ENCODE data around the gene SHLD1.
A peak's percentile ranks its signal among the peaks of the same experiment; 100 is the strongest.

The SHLD1 gene

GRCh38 chr20:5809495-5809894, 59.3 kb downstream of the SHLD1 start:
- no peak for TF ChIP-seq Cebpa-rat (IDR thresholded peaks at IDR 0.05)
- Histone ChIP-seq H3K36me3 (peaks cover 14% of the 10 kb centered on the region), H3K27me3 (no peaks in the 10 kb centered on the region), H3K27ac (no peak overlapping the region), H4K20me1 (no peaks in the 10 kb centered on the region), H3K4me2 (no peak overlapping the region), H3K4me3 (no peak overlapping the region), H3K4me1 (peaks cover 61% of the 10 kb centered on the region), H3K9me3 (no peaks in the 10 kb centered on the region), H3K9ac (no peak overlapping the region)

GRCh38 chr20:5810800-5811422, 60.7 kb downstream of the SHLD1 start:
- Histone ChIP-seq H3K36me3 (peaks cover 14% of the 10 kb centered on the region), H3K4me3 (no peak overlapping the region), H3K9me3 (no peaks in the 10 kb centered on the region), H3K27me3 (no peaks in the 10 kb centered on the region), H3K4me2 (no peak overlapping the region), H3K4me1 (peaks cover 61% of the 10 kb centered on the region), H4K20me1 (0 out of 2 replicates have a peak, but pooled peaks cover 7% of the 10 kb centered on the region), H3K27ac (no peak overlapping the region), H3K9ac (no peak overlapping the region)
- TF ChIP-seq Cebpa-rat (IDR thresholded peaks at IDR 0.05) = no peak

- Histone ChIP-seq H3K9me3 (no peaks in the 10 kb centered on the region), H3K4me1 (peaks cover 57% of the 10 kb centered on the region), H4K20me1 (0 out of 2 replicates have a peak, but pooled peaks cover 7% of the 10 kb centered on the region), H3K27me3 (no peaks in the 10 kb centered on the region), H3K9ac (no peak overlapping the region), H3K4me2 (no peak overlapping the region), H3K36me3 (peaks cover 14% of the 10 kb centered on the region), H3K27ac (no peak overlapping the region), H3K4me3 (no peak overlapping the region)
- no peak for TF ChIP-seq Cebpa-rat (IDR thresholded peaks at IDR 0.05)
Observed at GRCh38 chr20:5811746-5812145, 61.5 kb downstream of the SHLD1 start.

- Histone ChIP-seq H3K36me3 (peaks cover 22% of the 10 kb centered on the region), H3K4me2 (peak overlapping the region; percentile 11; the same call in 1 of the 2 replicates), H3K4me1 (peaks cover 74% of the 10 kb centered on the region), H4K20me1 (0 out of 2 replicates have a peak, but pooled peaks cover 7% of the 10 kb centered on the region), H3K9me3 (no peaks in the 10 kb centered on the region), H3K4me3 (no peak overlapping the region), H3K9ac (no peak overlapping the region), H3K27me3 (no peaks in the 10 kb centered on the region), H3K27ac (no peak overlapping the region)
- no peak for TF ChIP-seq Cebpa-rat (IDR thresholded peaks at IDR 0.05)
Observed at GRCh38 chr20:5818346-5818681, 68.1 kb downstream of the SHLD1 start.

GRCh38 chr20:5820738-5821137, 70.5 kb downstream of the SHLD1 start:
- Histone ChIP-seq H3K27me3 (no peaks in the 10 kb centered on the region), H3K9ac (no peak overlapping the region), H3K36me3 (peaks cover 22% of the 10 kb centered on the region), H3K4me2 (no peak overlapping the region), H4K20me1 (no peaks in the 10 kb centered on the region), H3K4me3 (no peak overlapping the region), H3K4me1 (peaks cover 50% of the 10 kb centered on the region), H3K9me3 (no peaks in the 10 kb centered on the region), H3K27ac (no peak overlapping the region)
- no peak for TF ChIP-seq Cebpa-rat (IDR thresholded peaks at IDR 0.05)

GRCh38 chr20:5821627-5822215, 71.5 kb downstream of the SHLD1 start:
- no peaks in the 10 kb centered on the region for H4K20me1 ChIP-seq
- H3K36me3 ChIP-seq = peaks cover 22% of the 10 kb centered on the region
- no peak overlapping the region for H3K4me3 ChIP-seq
- no peak for TF ChIP-seq Cebpa-rat (IDR thresholded peaks at IDR 0.05)
- H3K4me2 ChIP-seq = peak overlapping the region; percentile 7; the same call in 1 of the 2 replicates
- no peaks in the 10 kb centered on the region for H3K9me3 ChIP-seq
- H3K27me3 ChIP-seq = no peaks in the 10 kb centered on the region
- H3K27ac ChIP-seq = 0 out of 2 replicates have a peak overlapping the region, but pooled peaks have one; percentile 18
- no peak overlapping the region for H3K9ac ChIP-seq
- peaks cover 43% of the 10 kb centered on the region for H3K4me1 ChIP-seq

- Histone ChIP-seq H3K27me3 (no peaks in the 10 kb centered on the region), H3K4me3 (no peak overlapping the region), H3K9me3 (no peaks in the 10 kb centered on the region), H3K4me2 (peak overlapping the region; percentile 24; the same call in 1 of the 2 replicates), H3K4me1 (peaks cover 38% of the 10 kb centered on the region), H4K20me1 (no peaks in the 10 kb centered on the region), H3K27ac (0 out of 2 replicates have a peak overlapping the region, but pooled peaks have one; percentile 35), H3K36me3 (peaks cover 22% of the 10 kb centered on the region), H3K9ac (no peak overlapping the region)
- no peak for TF ChIP-seq Cebpa-rat (IDR thresholded peaks at IDR 0.05)
Observed at GRCh38 chr20:5822569-5822968, 72.4 kb downstream of the SHLD1 start.

GRCh38 chr20:5825130-5825719, 75.0 kb downstream of the SHLD1 start:
- H3K4me2 ChIP-seq = no peak overlapping the region
- TF ChIP-seq Cebpa-rat (IDR thresholded peaks at IDR 0.05) = no peak
- H3K9me3 ChIP-seq = no peaks in the 10 kb centered on the region
- no peaks in the 10 kb centered on the region for H4K20me1 ChIP-seq
- no peak overlapping the region for H3K4me3 ChIP-seq
- peaks cover 13% of the 10 kb centered on the region for H3K36me3 ChIP-seq
- H3K4me1 ChIP-seq = peaks cover 29% of the 10 kb centered on the region; the same call in 1 of the 2 replicates
- H3K27me3 ChIP-seq = no peaks in the 10 kb centered on the region
- no peak overlapping the region for H3K9ac ChIP-seq
- no peak overlapping the region for H3K27ac ChIP-seq

- no peak overlapping the region for H3K4me3 ChIP-seq
- no peaks in the 10 kb centered on the region for H3K9me3 ChIP-seq
- H3K4me2 ChIP-seq = no peak overlapping the region
- no peaks in the 10 kb centered on the region for H3K27me3 ChIP-seq
- H3K27ac ChIP-seq = no peak overlapping the region
- TF ChIP-seq Cebpa-rat (IDR thresholded peaks at IDR 0.05) = no peak
- H3K9ac ChIP-seq = no peak overlapping the region
- H3K36me3 ChIP-seq = peaks cover 7% of the 10 kb centered on the region; the same call in 1 of the 2 replicates
- no peaks in the 10 kb centered on the region for H4K20me1 ChIP-seq
- peaks cover 9% of the 10 kb centered on the region; the same call in 1 of the 2 replicates for H3K4me1 ChIP-seq
Observed at GRCh38 chr20:5827098-5827853, 77.1 kb downstream of the SHLD1 start.

Measured in BLaER1 (cell line).